GM13977 (cell line): ENCODE measurements around the gene RAP1GDS1.

ENCODE experiments used
- DNase-seq: peaks from one replicate; pipeline ENCODE4 v3.0.0; 2012; ENCODE audit warnings: low spot score
- in situ Hi-C: fragments of 300-500 bp; cut with MboI; formaldehyde crosslinking; loops from one replicate; pipeline ENCODE4 v1.12.0; 2022; ENCODE audit warnings: low sequenced_read_pairs, low pct_unique_long_range_greater_than_20kb, mixed read lengths, inconsistent platforms; ENCODE audit not compliant: unreplicated experiment
- TF ChIP-seq, protein P1 (sequence below): IDR thresholded peaks from 2 replicates; pipeline ENCODE4 v1.5.1; 2012; ENCODE audit warnings: mild to moderate bottlenecking, control low read depth; ENCODE audit not compliant: insufficient read depth; ENCODE audit errors: extremely low read depth, missing control alignments

RAP1GDS1 gene

DNA sequence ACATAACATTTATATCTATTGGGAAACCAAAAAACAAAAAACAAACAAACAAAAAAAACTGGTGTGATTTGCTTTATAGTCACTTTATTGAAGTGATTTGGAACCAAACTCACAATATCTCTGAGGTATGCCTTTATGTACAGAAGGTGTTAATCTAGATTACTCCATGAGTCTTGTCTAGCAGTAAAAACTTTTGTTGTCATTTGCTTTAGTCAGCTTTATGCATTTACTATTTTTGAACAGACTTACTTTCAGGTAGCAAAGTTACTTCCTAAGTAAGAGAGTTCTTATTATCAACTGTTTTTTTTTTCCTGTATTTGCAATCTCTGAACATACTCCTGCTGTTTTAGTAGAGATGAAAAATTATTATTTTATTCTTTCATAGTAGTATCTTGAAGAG is 39.5 kb downstream of the RAP1GDS1 start:
- in situ Hi-C loops = no loop called here
- TF ChIP-seq, protein P1, sequence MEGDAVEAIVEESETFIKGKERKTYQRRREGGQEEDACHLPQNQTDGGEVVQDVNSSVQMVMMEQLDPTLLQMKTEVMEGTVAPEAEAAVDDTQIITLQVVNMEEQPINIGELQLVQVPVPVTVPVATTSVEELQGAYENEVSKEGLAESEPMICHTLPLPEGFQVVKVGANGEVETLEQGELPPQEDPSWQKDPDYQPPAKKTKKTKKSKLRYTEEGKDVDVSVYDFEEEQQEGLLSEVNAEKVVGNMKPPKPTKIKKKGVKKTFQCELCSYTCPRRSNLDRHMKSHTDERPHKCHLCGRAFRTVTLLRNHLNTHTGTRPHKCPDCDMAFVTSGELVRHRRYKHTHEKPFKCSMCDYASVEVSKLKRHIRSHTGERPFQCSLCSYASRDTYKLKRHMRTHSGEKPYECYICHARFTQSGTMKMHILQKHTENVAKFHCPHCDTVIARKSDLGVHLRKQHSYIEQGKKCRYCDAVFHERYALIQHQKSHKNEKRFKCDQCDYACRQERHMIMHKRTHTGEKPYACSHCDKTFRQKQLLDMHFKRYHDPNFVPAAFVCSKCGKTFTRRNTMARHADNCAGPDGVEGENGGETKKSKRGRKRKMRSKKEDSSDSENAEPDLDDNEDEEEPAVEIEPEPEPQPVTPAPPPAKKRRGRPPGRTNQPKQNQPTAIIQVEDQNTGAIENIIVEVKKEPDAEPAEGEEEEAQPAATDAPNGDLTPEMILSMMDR = no peak
- no peak for DNase-seq

DNA sequence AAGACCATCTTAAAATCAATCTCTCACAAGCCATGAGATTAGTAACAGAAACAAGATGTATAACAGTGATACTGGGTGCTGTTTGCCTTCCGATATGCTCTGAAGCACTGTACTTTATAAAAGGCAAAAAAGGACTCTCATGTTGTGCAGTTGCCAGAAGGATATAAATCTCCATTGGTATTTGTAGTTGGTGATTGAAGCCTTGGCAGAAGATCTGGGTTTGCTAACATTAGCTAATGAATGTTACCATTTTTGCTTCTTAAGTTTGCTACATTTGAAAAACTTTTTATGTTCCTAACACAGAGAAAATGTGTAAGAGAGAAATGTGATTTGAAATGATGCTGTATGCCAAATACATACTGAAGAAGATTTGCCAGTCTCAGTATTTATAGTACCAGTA is 44.4 kb downstream of the RAP1GDS1 start:
- DNase-seq = no peak
- in situ Hi-C loops = no loop called here
- TF ChIP-seq, protein P1 = no peak

DNA sequence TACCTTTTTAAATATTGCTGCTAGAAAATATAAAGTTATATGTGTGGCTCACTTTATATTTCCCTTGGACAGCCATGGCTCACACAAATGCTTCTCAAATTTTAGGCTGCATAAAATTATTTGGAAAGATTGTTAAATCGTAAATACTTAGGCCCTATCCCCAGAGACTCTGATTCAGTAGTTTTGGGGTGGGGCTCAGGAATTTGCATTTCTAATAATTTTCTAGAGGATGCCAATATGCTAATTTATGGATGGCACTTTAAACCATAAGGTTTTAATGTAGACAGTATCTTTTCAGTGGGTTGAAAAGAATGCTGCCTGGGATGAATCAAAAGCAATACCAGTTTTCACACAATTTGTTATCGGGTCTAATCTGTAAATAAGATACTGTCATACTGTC is 49.7 kb downstream of the RAP1GDS1 start:
- in situ Hi-C loops = no loop called here
- no peak for DNase-seq
- TF ChIP-seq, protein P1 = no peak

DNA sequence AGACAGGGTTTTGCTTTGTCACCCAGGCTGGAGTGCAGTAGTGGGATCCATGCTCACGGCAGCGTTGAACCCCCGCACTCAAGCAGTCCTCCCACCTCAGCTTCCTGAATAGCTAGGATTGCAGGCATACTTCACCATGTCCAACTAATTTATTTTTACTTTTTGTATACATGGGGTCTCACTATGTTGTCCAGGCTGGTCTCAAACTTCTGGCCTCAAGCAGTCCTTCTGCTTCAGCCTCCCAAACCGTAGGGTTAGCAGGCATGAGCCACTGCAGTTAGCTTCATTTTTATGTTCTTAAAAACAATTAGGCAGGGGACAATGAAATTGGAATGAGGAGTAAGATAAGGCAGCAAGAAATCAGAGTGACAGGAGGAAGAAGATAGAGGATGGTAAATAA is 50.5 kb downstream of the RAP1GDS1 start:
- TF ChIP-seq, protein P1 = no peak
- no peak for DNase-seq
- in situ Hi-C loops = no loop called here

DNA sequence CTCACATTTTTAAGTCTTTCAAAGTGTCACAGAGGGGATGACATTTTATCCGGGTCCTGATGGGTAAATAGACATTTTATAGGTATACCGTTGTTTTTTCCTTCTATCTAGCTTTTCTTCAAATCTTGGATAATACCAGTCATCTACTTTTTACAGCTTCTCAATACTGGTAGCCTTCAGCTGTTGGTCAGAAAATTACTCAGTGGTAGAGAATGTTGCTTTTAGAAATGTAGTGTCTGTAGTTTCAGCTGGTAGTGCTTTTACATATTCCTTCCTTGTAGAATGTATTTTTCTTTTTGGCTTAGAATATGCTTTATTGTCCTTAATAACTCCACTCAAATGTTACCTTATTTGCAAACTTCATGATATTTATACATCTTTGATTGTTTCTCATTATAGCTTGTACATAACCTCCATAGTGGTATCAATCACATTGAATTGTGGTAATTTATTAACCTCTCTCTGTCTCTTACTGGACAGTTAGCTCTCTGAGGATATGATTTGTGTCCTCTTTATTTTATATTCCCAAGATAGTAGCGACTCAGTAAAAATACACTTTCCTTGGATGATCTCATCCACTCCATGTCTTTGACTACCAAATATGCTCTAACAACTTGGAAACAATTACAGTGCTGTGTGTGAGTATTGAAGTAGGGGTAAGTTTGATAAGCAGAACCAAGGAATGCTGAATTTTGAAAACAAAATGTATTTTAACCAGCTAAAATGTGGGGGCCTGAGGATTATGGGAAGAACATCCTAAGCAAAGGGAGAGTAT is 53.8 kb downstream of the RAP1GDS1 start:
- TF ChIP-seq, protein P1 = no peak
- in situ Hi-C loops = no loop called here
- no peak for DNase-seq

DNA sequence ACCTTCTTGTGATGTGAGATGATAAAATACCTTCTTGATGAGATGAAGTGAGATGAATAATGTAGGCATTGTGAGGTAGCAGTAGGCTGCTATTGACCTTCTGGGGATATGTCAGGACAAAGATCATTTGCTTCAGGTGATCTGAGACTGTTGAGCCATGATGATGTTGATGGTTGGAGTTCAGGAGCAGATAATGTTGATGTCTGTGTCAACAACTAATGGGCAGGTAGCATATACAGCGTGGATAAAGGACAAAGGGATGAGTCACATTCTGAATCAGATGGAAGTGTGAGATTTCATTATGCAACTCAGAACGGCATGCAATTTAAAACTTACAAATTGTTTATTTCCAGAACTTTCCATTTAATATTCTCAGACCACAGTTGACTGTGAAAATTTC is 57.3 kb downstream of the RAP1GDS1 start:
- DNase-seq = no peak
- in situ Hi-C loops = no loop called here
- TF ChIP-seq, protein P1 = no peak
